ENCODE data around the gene RNF38. TPM values are rescaled to one million over a fixed set of nuclear protein-coding genes. Genes with fewer than 3 reads are reported as not detected.

The RNF38 gene
- total RNA-seq: 57.5 TPM

GRCh38 chr9:36399980-36400331 is at the start of gene RNF38:
TSS of gene RNF38 (minus strand) at chr9:36400269. CDS start at chr9:36400108, 161 bp downstream.

Other genes starting within 250 kb of the RNF38 start
- gene CCIN, start 230.9 kb downstream of the RNF38 start, total RNA-seq: 0.60 TPM
- 137 TPM for gene CLTA, start 209.3 kb downstream of the RNF38 start, total RNA-seq
- 46.5 TPM for gene GNE, start 141.8 kb downstream of the RNF38 start, total RNA-seq
- gene MELK, start 172.6 kb upstream of the RNF38 start, total RNA-seq: 9.2 TPM

Measured in camera-type eye (tissue), 1 donor.